KMS-11 (cell line): ENCODE measurements around the gene PHYHD1.

ENCODE experiments used
- H2AFZ ChIP-seq: fragments of 200-600 bp; sonication (generic); 2 replicates; pipeline ENCODE4 v1.6.1; 2016; ENCODE audit warnings: antibody characterized with exemption, mixed run types, low read depth
- H3K27ac ChIP-seq: fragments of 200-600 bp; sonication (generic); 2 replicates; pipeline ENCODE4 v1.6.1; 2016; ENCODE audit warnings: mild to moderate bottlenecking, mixed run types
- H3K27me3 ChIP-seq: fragments of 200-600 bp; sonication (generic); 2 replicates; pipeline ENCODE4 v1.6.1; 2017; ENCODE audit warnings: mild to moderate bottlenecking, low read depth, mixed run types, moderate library complexity; ENCODE audit not compliant: insufficient read depth
- H3K36me3 ChIP-seq: fragments of 200-600 bp; sonication (generic); 2 replicates; pipeline ENCODE4 v1.6.1; 2017; ENCODE audit warnings: mild to moderate bottlenecking, mixed run types; ENCODE audit not compliant: insufficient read depth
- H3K4me1 ChIP-seq: fragments of 200-600 bp; sonication (generic); 2 replicates; pipeline ENCODE4 v1.6.1; 2016; ENCODE audit warnings: mild to moderate bottlenecking, low read depth, mixed run types; ENCODE audit not compliant: poor library complexity, severe bottlenecking
- H3K4me2 ChIP-seq: fragments of 200-600 bp; sonication (generic); 2 replicates; pipeline ENCODE4 v1.7.0; 2016; ENCODE audit warnings: mild to moderate bottlenecking, mixed run types
- H3K4me3 ChIP-seq: fragments of 200-600 bp; sonication (generic); IDR thresholded peaks from 2 replicates; pipeline ENCODE4 v1.6.1; 2017; ENCODE audit warnings: low read depth, low read length, mixed read lengths; ENCODE audit not compliant: insufficient read depth
- H3K79me2 ChIP-seq: fragments of 200-600 bp; sonication (generic); 2 replicates; pipeline ENCODE4 v1.6.1; 2016; ENCODE audit warnings: low read depth, mixed run types; ENCODE audit not compliant: insufficient read depth
- H3K9ac ChIP-seq: fragments of 200-600 bp; sonication (generic); 2 replicates; pipeline ENCODE4 v1.6.1; 2016; ENCODE audit warnings: mild to moderate bottlenecking, mixed run types
- H4K20me1 ChIP-seq: fragments of 200-600 bp; sonication (generic); 2 replicates; pipeline ENCODE4 v1.6.1; 2016; ENCODE audit warnings: mild to moderate bottlenecking, mixed run types; ENCODE audit not compliant: insufficient read depth
- CTCF ChIP-seq: fragments of 200-600 bp; sonication (generic); conservative IDR thresholded peaks from 2 replicates; pipeline ENCODE4 v1.6.1; 2017; ENCODE audit warnings: low read depth, mild to moderate bottlenecking, antibody characterized with exemption, low read length, moderate library complexity, mixed read lengths

PHYHD1 gene

GRCh38 chr9:128928624-128929023 lies 7.8 kb downstream of the PHYHD1 start:
- Histone ChIP-seq H3K79me2 (no peaks in the 10 kb centered on the region), H3K9ac (no peak overlapping the region), H2AFZ (no peak overlapping the region), H3K4me1 (no peaks in the 10 kb centered on the region), H3K27ac (no peak overlapping the region), H3K4me2 (no peak overlapping the region), H4K20me1 (no peaks in the 10 kb centered on the region), H3K27me3 (no peaks in the 10 kb centered on the region), H3K4me3 (no peak overlapping the region), H3K36me3 (no peaks in the 10 kb centered on the region)
- TF ChIP-seq CTCF = no peak

DNA sequence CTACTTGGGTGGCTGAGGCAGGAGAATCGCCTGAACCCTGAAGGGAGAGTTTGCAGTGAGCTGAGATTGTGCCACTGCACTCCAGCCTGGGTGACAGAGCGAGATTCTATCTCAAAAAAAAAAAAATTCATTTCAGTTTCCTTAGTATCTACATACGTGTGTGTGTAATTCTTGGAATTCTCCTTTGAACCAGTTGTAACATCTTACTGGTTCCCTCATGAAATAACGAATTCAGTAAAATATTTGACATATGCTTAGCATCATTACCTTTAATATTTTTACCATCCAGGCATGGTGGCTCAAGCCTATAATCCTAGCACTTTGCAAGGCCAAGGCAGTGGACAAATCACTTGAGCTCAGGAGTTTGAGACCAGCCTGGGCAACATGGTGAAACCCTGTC lies 8.8 kb downstream of the PHYHD1 start:
- Histone ChIP-seq H3K4me3 (no peak overlapping the region), H3K36me3 (no peaks in the 10 kb centered on the region), H3K27me3 (no peaks in the 10 kb centered on the region), H2AFZ (no peak overlapping the region), H3K9ac (no peak overlapping the region), H3K4me2 (no peak overlapping the region), H3K27ac (no peak overlapping the region), H3K4me1 (no peaks in the 10 kb centered on the region), H4K20me1 (no peaks in the 10 kb centered on the region), H3K79me2 (no peaks in the 10 kb centered on the region)
- TF ChIP-seq CTCF = no peak

DNA sequence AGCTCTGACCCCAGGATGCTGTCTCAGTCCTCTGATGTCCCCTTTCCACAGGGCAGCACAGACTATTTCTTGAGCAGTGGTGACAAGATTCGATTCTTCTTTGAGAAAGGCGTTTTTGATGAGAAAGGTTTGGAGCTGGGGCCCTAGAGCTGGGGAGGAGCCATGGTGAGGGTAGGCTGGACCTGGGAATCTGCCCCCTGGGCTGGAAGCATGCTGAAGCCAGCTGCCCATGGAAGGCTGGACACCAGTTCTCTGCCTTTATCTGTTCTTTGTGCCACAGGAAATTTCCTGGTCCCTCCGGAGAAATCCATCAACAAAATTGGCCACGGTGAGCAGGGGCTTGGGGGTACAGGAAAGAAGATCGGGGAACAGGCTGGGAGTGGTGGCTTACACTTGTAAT lies 12.9 kb downstream of the PHYHD1 start:
- Histone ChIP-seq H3K9ac (no peak overlapping the region), H3K4me1 (no peaks in the 10 kb centered on the region), H3K36me3 (no peaks in the 10 kb centered on the region), H4K20me1 (no peaks in the 10 kb centered on the region), H2AFZ (no peak overlapping the region), H3K79me2 (no peaks in the 10 kb centered on the region), H3K4me3 (no peak overlapping the region), H3K4me2 (no peak overlapping the region), H3K27ac (no peak overlapping the region), H3K27me3 (no peaks in the 10 kb centered on the region)
- no peak for TF ChIP-seq CTCF

DNA sequence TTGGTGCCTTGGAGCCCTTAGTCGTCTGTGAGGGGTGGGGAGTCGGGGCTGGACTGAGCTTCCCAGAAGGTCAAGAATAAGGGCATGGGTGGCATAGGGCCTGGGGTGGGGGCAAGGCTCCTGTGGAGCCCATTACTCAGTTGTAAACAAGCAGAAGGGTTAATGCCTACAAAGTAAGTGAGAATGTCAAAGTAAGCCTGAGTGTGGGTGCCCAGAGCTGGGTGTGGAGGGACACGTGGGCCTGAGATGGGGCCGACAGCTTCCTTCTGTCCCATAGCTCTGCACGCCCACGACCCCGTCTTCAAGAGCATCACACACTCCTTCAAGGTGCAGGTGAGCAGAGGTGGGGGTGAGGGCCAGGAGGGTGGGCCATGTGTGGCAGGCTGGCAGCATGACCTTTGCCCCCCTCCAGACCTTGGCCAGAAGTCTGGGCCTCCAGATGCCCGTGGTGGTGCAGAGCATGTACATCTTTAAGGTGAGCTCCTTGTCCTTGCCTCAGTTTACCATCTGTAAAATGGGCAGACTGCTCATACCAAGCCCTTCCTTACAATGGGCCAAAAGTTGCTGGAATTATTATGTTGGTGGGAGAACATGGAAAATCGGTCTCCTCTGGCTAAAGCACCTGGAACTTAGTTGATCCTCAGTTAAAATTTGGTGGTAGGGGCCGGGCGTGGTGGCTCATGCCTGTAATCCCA lies 15.5 kb downstream of the PHYHD1 start:
- Histone ChIP-seq H3K79me2 (no peaks in the 10 kb centered on the region), H3K9ac (no peak overlapping the region), H3K27ac (no peak overlapping the region), H3K36me3 (no peaks in the 10 kb centered on the region), H3K27me3 (no peaks in the 10 kb centered on the region), H3K4me1 (no peaks in the 10 kb centered on the region), H3K4me3 (no peak overlapping the region), H3K4me2 (no peak overlapping the region), H2AFZ (no peak overlapping the region), H4K20me1 (no peaks in the 10 kb centered on the region)
- no peak for TF ChIP-seq CTCF
